Embryonic facial prominence (tissue), 1 donor: ENCODE data around the gene NAA80.

ENCODE experiments used
- DNase-seq: peaks from one replicate; pipeline ENCODE4 v3.0.0-alpha.2; 2016; ENCODE audit errors: extremely low spot score

The NAA80 gene, protein sequence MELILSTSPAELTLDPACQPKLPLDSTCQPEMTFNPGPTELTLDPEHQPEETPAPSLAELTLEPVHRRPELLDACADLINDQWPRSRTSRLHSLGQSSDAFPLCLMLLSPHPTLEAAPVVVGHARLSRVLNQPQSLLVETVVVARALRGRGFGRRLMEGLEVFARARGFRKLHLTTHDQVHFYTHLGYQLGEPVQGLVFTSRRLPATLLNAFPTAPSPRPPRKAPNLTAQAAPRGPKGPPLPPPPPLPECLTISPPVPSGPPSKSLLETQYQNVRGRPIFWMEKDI

DNA sequence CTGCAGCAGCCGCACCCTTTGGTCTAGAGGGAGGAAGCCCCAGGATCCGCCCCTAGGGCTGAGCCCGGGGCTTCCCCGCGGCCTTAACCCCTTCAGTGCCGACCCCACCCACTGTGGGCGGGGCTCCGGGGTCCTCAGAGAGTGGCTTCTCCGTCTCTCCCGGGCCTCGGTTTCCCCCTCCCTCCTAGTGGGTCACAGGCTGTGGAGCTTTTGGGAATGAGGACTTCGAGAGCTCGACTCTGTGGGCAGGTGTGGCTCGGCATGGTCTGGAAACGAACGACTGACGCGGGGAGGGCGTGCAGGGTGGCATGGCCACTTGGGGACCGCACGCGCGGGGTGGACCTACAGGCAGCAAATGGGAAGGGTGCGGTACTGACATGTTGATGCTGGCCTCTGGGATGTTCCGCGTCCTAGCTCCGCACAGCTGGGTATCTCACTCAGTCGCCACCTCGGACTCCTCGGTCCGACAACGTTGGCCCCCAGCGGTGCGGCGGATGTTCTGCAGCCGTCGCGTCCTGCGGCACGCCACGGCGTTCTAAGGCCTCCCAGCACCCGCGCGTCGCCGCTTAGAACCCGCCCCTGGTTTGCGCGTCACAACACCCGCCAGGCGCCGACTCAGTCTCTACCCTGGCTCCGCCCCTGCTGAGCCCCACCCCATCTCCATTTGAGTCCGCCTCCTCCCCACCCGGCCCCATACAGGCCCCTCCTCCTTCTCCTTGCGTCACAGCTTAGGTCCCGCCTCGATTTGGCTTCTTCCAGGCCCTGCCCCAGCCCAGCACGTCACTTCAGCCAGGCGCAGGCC, at the start of gene NAA80, which contains the start of gene HYAL3:
Gene NAA80 (minus strand): TSS at position 570 of the 802 bp plus-strand sequence. CDS start 1,942 bp downstream, outside the sequence.
Gene HYAL3 (minus strand): TSS at position 570 of the 802 bp plus-strand sequence. CDS start 3,803 bp downstream, outside the sequence.
- DNase-seq = peak; percentile 99

DNA sequence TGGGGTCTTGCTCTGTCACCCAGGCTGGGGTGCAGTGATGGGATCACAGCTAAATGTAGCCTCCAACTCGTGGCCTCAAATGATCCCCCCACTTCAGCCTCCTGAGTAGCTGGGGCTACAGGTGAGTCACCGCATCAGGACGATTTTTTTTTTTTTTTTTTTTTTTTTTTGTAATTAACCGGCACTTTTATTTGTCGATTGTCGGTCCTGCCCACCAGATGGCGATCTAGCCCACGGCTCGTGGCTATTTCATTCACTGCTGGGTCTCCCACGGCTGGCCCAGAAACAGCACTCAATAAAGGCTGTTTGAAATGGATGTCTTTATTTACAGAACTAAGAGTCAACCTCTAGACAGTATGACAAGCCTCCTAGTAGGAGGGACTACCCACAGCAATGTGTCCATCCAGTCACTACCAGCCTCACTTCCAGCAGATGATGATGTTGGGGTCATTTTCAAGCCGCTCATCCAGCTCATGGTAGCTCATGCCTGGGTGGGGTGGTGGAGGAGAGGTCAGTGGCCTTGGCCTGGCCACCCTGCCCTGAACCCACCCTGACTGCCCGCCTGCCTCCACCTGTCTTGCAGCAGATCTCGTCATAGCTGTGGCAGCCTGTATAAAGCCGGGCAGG, 48.1 kb upstream of the NAA80 start:
- peak; percentile 42 for DNase-seq

- no peak for DNase-seq
Observed at GRCh38 chr3:50345586-50346234, 46.5 kb upstream of the NAA80 start, which contains the start of gene ZMYND10. Gene ZMYND10, minus strand, starts transcription at chr3:50345732. Its CDS starts 153 bp downstream, at chr3:50345579.

- no peak for DNase-seq
Observed at GRCh38 chr3:50345008-50345407, 45.8 kb upstream of the NAA80 start.

DNA sequence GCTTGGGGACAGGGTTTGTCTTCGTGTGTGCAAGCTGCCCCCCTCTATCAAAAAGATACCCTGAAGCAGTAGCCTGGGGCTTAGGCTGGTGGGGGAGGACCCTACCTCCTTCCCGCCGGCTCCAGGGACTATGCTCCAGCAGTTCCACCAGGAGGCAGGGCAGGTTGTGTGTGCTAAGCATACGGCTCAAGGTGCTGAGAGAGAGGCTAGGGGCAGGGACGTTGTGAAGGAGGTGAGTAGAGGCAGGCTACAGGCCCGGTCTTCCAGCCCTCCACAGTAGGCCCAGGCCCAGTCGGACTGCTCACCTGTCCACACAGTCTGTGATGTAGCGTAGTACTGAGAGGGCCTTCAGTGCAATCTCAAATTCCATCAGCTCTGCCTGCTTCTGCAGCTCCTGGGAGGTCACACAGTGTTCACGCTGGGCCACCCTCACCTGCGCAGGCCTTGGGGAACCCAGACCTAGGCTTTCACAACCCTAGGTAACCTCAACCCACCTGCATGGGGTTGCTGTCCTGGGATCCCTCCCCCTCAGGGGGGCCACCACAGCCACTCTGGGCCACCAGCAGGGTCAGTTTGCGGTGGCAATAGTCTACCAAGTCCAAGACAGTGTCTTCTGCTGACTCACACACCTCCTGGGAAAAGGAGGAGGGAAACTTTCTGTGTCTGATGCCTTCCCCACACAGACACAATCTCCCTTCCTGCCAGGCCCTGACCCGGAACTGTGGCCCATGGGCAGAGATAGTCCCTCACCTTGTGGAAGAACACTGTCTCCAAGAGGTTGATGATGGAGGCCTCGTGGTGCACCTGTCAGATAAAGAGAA, 43.8 kb upstream of the NAA80 start:
- DNase-seq = no peak

GRCh38 chr3:50341996-50342650, 42.9 kb upstream of the NAA80 start:
- DNase-seq = no peak

DNA sequence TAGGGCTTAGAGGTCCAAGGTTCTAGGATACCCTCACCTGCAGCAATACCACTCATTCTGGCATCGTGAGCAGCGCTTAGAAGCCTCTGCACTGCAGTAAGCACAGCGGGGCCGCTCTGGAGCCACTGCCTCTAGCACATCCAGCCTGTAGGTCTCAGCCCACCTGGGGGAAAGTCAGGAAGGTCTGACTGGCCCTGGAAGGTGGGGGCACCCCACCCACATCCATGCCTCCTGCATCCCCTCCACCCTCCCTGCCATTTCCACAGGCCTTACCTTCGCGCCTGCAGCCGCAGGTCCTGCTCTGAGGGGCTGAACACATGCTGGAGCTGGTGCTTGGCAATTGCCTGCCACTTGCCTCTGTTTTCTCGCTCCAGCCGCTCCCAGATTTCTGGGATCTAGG, 42.3 kb upstream of the NAA80 start:
- no peak for DNase-seq

- no peak for DNase-seq
Observed at GRCh38 chr3:50340448-50341329, 41.5 kb upstream of the NAA80 start, which contains the start of gene RASSF1. Gene RASSF1, minus strand, starts transcription at chr3:50340836. Its CDS starts 31 bp downstream, at chr3:50340805.

- DNase-seq = no peak
Observed at GRCh38 chr3:50340147-50340447, 40.9 kb upstream of the NAA80 start.

GRCh38 chr3:50339485-50340146, 40.4 kb upstream of the NAA80 start:
- DNase-seq = no peak

DNA sequence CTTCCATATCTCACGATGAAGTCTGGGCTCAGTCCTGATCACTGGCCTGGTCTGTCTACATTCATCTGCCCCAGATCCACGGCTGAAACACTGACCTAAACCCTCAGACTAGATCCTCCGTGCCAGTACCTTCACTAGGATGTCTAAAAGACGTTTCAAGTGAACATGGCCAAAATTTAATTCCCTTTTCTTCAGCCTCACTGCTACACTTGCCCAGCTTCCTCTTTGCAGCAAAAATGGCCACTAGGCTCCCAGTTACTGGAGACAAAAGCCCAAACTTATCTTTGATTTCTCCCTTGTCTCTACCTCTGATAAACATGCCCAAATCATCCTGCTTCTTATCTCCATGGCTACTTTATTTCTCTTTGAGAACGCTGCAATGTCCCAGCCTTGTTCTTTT, 39.8 kb upstream of the NAA80 start:
- DNase-seq = no peak

GRCh38 chr3:50337175-50337861, 38.1 kb upstream of the NAA80 start:
- DNase-seq = peak; percentile 96

DNA sequence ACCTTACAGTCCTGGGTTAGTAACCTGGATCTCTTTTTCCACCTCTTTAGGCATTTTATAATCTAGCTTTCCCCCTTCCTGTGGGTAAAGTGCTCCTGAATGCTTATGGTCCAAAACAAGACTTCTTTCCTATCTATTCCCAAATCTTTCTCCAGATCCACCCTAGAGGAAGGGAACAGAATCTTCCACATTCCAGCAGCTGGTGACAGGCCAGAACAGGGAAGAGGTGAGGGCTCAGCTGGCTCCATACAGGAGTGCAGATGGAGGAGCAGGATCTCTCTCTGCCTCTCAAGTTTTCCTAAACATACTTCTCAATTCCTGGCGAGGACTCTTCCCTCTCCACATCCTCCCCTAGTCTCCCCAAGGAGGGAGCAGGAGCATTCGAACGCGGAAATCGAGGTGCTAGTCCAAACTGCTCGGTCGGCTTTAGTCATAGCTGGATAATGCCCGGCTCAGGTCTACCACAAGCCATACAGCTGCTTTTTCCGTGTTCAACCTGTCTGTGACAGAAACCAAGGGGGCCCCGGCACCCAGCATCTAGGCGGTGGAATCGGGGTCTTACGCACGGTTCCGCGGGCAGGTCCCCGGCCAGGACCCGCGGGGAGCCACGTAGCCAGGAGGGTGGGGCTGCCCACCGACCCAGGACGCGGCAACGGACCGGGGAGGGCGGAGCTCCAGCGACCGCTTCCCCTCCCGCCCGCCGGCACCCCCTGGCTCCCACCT, 37.4 kb upstream of the NAA80 start:
- DNase-seq = no peak

- DNase-seq = no peak
Observed at GRCh38 chr3:50334339-50335075, 35.3 kb upstream of the NAA80 start.

GRCh38 chr3:50333744-50334328, 34.6 kb upstream of the NAA80 start:
- no peak for DNase-seq

DNA sequence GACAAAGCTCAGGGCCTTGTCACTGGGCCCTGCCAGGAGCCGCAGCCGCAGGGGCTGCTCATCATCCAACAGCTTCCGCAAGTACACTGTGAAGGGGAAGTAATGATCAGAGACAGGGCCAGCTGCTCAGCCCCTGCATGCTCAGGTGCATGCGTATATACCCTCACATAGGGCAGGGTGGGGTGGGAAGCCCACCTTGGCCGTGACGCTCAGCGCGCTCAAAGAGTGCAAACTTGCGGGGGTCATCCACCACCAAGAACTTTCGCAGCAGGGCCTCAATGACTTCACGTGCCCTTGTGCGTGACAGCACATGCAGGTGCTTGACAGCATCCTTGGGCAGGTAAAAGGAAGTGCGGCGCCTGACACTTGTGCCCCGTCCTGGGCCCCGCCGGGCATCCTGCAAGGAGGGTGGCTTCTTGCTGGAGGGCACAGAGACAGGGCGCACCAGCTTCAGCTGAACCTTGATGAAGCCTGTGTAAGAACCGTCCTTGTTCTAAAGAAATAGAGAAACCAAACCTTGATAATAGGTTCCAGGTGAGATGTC, 32.2 kb upstream of the NAA80 start:
- no peak for DNase-seq
